Suprapubic skin (tissue), 4 donors: Measurements from ENCODE around the gene IL24. TPM values are rescaled to one million over a fixed set of nuclear protein-coding genes. Genes with fewer than 3 reads are reported as not detected.
"Not testable (repeated sequence)": the region's sequence is repeated elsewhere in the genome, so short reads cannot be mapped to it uniquely, and the experiment has no call there.

Source experiments
- DNase-seq, 2 donors: peaks; one replicate each; pipeline ENCODE4 v3.0.0-alpha.2; 2019; ENCODE audit warnings: low spot score in 2 of 2
- H3K27ac ChIP-seq: fragments of 200-600 bp; sonication (generic); one replicate; pipeline ENCODE4 v1.5.1; 2019
- H3K27me3 ChIP-seq: fragments of 200-600 bp; sonication (generic); one replicate; pipeline ENCODE4 v1.5.1; 2019
- H3K36me3 ChIP-seq: fragments of 200-600 bp; sonication (generic); one replicate; pipeline ENCODE4 v1.5.1; 2019
- H3K4me1 ChIP-seq: fragments of 200-600 bp; sonication (generic); one replicate; pipeline ENCODE4 v1.5.1; 2019
- H3K4me3 ChIP-seq: fragments of 200-600 bp; sonication (generic); one replicate; pipeline ENCODE4 v1.5.1; 2019; ENCODE audit warnings: mild to moderate bottlenecking
- H3K9me3 ChIP-seq: fragments of 200-600 bp; sonication (generic); one replicate; pipeline ENCODE4 v1.5.1; 2019
- EP300 ChIP-seq: sonication (generic); formaldehyde crosslinking; IDR thresholded peaks from one replicate; pipeline ENCODE4 v1.6.1; 2017; ENCODE audit warnings: antibody characterized with exemption
- POLR2A ChIP-seq, 2 donors: fragments of 450-650 bp; IDR thresholded peaks; one replicate each; pipeline ENCODE4 v1.6.1; 2017; ENCODE audit warnings: antibody characterized with exemption in 2 of 2, mild to moderate bottlenecking in 2 of 2, moderate library complexity in 2 of 2
- POLR2AphosphoS5 ChIP-seq, 3 donors: sonication (generic); formaldehyde crosslinking; IDR thresholded peaks; one replicate each; pipeline ENCODE4 v1.6.1; 2017; ENCODE audit warnings: antibody characterized with exemption in 3 of 3
- WGBS: methylation state at CpG from one replicate; pipeline ENCODE4 v1.1.5; 2018; 5-methylcytosine and 5-hydroxymethylcytosine counted together
- total RNA-seq, 4 donors: library from RNA; depleted of rRNA; stranded (reverse); fragments of >200 nt; gene quantifications; one replicate each; pipeline ENCODE4 v1.1.0, GENCODE V29; 2016
- TF ChIP-seq, protein P1 (sequence below), 2 donors: fragments of 200-600 bp in 1 of 2; fragments of 450-650 bp in 1 of 2; sonication (generic) in 1 of 2; IDR thresholded peaks; one replicate each; pipeline ENCODE4 v1.5.1; 2016 to 2019; ENCODE audit warnings: antibody characterized with exemption in 2 of 2, mild to moderate bottlenecking in 1 of 2, moderate library complexity in 1 of 2

The IL24 gene
- total RNA-seq, 4 donors from 2014 or later: not detected

DNA sequence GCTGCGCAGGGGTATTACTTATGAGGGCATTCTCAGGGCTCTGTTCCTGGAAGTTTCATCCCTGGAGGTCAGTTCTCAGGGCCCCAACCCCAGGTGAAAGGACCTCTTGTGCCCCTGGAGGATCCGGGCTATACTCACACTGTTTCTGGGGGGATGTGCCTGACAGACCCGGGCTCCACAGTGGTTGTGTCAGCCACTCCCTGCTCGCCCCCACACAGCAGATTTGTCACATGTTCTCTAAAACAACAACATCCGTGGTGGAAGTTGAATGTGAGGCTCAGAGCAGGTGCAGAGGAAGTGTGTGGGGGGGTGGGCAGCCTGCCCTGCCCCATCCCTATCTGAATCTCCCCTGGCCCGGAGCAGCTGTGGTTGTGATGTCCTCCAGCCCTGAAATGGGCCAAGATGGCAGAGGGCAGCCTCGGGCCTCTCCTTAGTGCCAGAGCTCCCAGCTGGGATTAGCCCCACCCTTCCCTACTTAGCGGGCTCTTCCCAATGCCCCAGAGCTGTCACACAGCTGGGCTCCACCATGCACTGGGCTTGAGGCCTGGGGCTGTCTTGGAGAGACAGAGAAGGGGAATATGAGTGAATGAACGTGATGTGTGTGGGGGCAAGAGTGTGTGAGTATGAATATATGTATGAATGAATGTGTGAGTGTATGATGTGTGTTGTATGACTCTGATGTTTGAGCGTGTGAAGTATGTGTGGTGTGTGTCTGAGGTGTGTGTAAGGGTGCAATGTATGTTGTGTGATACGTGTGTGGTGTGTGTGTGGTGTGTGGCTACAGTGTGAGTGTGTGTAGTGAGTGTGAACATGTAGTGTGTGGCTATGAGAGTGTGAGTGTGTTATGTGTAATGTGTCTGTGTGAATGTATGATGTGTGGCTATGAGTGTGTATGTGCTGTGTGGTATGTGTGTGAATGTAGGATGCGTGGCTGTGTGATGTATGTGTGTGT is 26.0 kb downstream of the IL24 start:
- peaks cover 4% of the 10 kb centered on the region for H3K4me1 ChIP-seq
- TF ChIP-seq POLR2A (IDR thresholded peaks at IDR 0.05): no peak
- no peak for TF ChIP-seq EP300
- no peak overlapping the region for H3K27ac ChIP-seq
- H3K4me3 ChIP-seq: no peak overlapping the region
- no peaks in the 10 kb centered on the region for H3K27me3 ChIP-seq
- DNase-seq: no peak
- WGBS: 67% methylated on average over 7 of the region's 12 CpGs
- H3K9me3 ChIP-seq: no peaks in the 10 kb centered on the region
- no peaks in the 10 kb centered on the region for H3K36me3 ChIP-seq

DNA sequence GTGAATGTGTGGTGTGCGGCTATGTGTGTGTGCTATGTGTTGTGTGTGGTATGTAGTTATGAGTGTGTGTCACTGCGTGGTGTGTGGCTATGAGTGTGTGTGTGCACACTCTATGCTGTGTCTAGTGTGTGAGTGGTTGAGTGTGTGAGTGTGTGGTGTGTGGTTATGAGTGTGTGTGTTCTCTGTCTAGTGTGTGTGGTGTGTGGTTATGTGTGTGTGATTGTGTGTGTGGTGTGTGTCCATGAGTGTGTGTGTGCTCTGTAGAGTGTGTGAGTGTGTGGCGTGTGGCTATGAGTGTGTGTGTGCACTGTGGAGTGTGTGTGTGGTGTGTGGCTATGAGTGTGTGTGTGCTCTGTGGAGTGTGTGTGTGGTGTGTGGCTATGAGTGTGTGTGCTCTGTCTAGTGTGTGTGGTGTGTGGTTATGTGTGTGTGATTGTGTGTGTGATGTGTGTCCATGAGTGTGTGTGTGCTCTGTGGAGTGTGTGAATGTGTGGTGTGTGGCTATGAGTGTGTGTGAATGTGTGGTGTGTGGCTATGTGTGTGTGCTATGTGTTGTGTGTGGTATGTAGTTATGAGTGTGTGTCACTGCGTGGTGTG is 26.8 kb downstream of the IL24 start:
- not testable (repeated sequence) for H3K27ac ChIP-seq, H3K4me1 ChIP-seq, H3K4me3 ChIP-seq, H3K27me3 ChIP-seq, DNase-seq, H3K9me3 ChIP-seq, H3K36me3 ChIP-seq
- WGBS: 81% methylated on average over 4 of the region's 4 CpGs

DNA sequence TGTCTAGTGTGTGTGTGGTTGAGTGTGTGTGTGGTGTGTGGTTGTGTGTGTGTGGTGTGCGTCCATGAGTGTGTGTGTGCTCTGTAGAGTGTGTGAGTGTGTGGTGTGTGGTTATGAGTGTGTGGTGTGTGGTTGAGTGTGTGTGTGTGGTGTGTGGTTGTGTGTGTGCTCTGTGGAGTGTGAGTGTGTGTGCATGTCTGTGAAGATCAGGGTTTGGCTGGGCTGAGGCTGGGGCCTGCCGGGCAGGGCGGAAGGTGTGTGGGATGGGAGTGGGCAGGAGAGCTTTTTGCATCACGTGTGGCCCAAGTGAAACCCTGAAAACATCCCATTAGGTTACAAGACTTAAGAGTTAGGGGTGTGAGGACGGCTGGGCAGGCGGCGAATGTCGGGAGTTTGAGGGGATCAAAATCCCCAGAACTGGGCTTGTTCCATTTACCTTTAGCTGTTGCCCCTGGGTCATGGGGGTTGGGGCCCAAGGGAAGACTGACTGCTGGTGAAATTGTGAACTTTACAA is 27.4 kb downstream of the IL24 start:
- no peak overlapping the region for H3K27ac ChIP-seq
- no peak for TF ChIP-seq POLR2A (IDR thresholded peaks at IDR 0.05)
- TF ChIP-seq, protein P1, sequence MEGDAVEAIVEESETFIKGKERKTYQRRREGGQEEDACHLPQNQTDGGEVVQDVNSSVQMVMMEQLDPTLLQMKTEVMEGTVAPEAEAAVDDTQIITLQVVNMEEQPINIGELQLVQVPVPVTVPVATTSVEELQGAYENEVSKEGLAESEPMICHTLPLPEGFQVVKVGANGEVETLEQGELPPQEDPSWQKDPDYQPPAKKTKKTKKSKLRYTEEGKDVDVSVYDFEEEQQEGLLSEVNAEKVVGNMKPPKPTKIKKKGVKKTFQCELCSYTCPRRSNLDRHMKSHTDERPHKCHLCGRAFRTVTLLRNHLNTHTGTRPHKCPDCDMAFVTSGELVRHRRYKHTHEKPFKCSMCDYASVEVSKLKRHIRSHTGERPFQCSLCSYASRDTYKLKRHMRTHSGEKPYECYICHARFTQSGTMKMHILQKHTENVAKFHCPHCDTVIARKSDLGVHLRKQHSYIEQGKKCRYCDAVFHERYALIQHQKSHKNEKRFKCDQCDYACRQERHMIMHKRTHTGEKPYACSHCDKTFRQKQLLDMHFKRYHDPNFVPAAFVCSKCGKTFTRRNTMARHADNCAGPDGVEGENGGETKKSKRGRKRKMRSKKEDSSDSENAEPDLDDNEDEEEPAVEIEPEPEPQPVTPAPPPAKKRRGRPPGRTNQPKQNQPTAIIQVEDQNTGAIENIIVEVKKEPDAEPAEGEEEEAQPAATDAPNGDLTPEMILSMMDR (IDR thresholded peaks at IDR 0.05): no peak
- TF ChIP-seq EP300: no peak
- TF ChIP-seq POLR2AphosphoS5 (IDR thresholded peaks at IDR 0.05): no peak
- peaks cover 4% of the 10 kb centered on the region for H3K4me1 ChIP-seq
- H3K27me3 ChIP-seq: no peaks in the 10 kb centered on the region
- DNase-seq: no peak
- 69% methylated on average over 8 of the region's 8 CpGs for WGBS
- no peak overlapping the region for H3K4me3 ChIP-seq
- no peaks in the 10 kb centered on the region for H3K9me3 ChIP-seq
- H3K36me3 ChIP-seq: no peaks in the 10 kb centered on the region

DNA sequence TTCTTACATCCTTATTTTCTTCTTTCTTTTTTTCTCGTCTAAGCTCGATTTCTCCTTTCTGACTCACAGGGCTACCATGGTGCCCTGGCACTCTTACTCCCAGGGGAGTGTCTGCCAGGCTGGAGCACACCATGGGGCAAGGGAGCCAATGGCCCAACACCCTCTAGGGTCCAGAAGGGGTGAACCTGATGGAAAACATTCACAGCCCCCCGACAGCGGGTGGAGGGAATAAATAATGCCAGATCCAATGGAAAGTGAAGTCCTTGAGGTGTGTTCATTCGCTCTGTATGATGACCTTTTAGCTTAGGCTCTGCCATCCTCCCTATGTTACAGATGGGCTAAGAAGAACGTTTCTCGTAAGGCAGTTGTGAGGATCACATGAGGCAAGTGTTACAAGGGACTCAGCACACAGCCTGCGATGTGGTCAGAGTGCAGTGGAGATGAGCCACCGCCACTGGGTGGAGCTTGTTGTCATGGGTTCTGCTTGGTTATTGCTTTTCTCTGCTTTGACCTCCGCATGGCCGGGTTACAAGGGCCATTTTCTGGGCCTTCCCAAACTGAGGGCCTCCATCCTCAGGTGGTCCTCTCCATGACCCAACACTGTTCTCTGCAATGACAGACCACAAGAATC is 28.0 kb downstream of the IL24 start:
- H3K27ac ChIP-seq: no peak overlapping the region
- peaks cover 4% of the 10 kb centered on the region for H3K4me1 ChIP-seq
- DNase-seq: no peak
- TF ChIP-seq, protein P1 (IDR thresholded peaks at IDR 0.05): no peak
- TF ChIP-seq EP300 (no peak), POLR2A (IDR thresholded peaks at IDR 0.05) (no peak), POLR2AphosphoS5 (IDR thresholded peaks at IDR 0.05) (no peak)
- no peaks in the 10 kb centered on the region for H3K27me3 ChIP-seq
- no peaks in the 10 kb centered on the region for H3K36me3 ChIP-seq
- no peaks in the 10 kb centered on the region for H3K9me3 ChIP-seq
- H3K4me3 ChIP-seq: no peak overlapping the region
- 72% methylated on average over 11 of the region's 11 CpGs for WGBS

DNA sequence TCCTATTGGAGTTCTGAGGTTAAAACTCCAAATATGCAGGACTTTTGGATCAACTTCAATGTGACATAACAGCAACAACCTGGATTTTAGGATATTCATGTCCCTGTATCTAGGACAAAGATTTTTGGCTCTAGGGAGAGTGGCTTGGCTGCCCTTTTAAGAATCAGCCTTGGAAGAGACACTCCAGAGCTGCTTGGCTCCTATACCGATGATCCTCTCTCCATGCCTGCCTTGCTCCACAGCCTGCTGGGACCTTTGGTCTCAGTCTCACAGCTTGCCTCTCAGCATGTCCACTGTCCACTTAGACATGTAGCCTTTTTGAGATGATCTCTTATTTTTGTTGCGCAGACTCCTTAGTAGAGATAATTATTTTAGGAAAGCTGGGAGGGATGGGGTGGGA is 29.0 kb downstream of the IL24 start:
- no peaks in the 10 kb centered on the region for H3K27me3 ChIP-seq
- peaks cover 4% of the 10 kb centered on the region for H3K4me1 ChIP-seq
- H3K9me3 ChIP-seq: no peaks in the 10 kb centered on the region
- no peak overlapping the region for H3K4me3 ChIP-seq
- DNase-seq: no peak
- TF ChIP-seq POLR2AphosphoS5 (IDR thresholded peaks at IDR 0.05) (no peak), EP300 (no peak), POLR2A (IDR thresholded peaks at IDR 0.05) (no peak)
- TF ChIP-seq, protein P1 (IDR thresholded peaks at IDR 0.05): no peak
- no peak overlapping the region for H3K27ac ChIP-seq
- 77% methylated on average over 2 of the region's 2 CpGs for WGBS
- no peaks in the 10 kb centered on the region for H3K36me3 ChIP-seq

DNA sequence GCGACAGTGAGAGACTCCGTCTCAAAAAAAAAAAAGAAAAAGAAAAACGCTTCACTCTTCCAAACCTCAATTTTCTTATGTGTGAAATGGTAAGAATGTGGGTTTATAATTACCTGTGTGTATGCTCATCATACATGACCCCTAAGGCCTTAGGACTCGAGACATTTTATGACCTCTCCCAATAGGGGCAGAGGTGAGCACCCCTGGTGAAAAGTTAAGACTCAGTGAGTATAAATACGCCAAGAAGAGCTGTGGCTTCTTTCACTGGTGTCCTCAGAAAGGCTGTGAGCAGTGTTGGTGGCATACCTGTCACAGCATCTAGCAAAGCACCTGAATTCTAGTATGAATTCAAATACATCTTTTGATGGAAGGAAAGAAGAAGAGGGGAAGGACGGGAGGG is 32.3 kb downstream of the IL24 start:
- TF ChIP-seq POLR2AphosphoS5 (IDR thresholded peaks at IDR 0.05) (no peak), POLR2A (IDR thresholded peaks at IDR 0.05) (no peak)
- WGBS: 84% methylated on average over 6 of the region's 6 CpGs
- Histone ChIP-seq H3K27me3 (no peaks in the 10 kb centered on the region), H3K4me3 (no peak overlapping the region), H3K27ac (no peak overlapping the region), H3K9me3 (no peaks in the 10 kb centered on the region), H3K36me3 (no peaks in the 10 kb centered on the region), H3K4me1 (no peaks in the 10 kb centered on the region)
- DNase-seq: no peak
